DND-41 (cell line): ENCODE measurements around the gene KRT23.

ENCODE experiments used
- ATAC-seq: fragments of 200-7000 bp; cut with Tn5 transposase; 3 replicates; pipeline ENCODE4 v1.9.1; 2021; ENCODE audit warnings: low read depth; ENCODE audit not compliant: insufficient read depth
- DNase-seq: peaks from one replicate; pipeline ENCODE4 v3.0.0-alpha.2; 2020
- H2AFZ ChIP-seq: 2 replicates; pipeline ENCODE4 v1.6.0; 2012; ENCODE audit warnings: low read depth, low read length
- H3K27ac ChIP-seq: 2 replicates; pipeline ENCODE4 v1.5.1; 2012; ENCODE audit warnings: low read length, inconsistent platforms
- H3K27me3 ChIP-seq: fragments of 200-600 bp; sonication (generic); 2 replicates; pipeline ENCODE4 v1.6.0; 2012; ENCODE audit warnings: low read length, mild to moderate bottlenecking, inconsistent platforms; ENCODE audit not compliant: insufficient read depth, poor library complexity
- H3K36me3 ChIP-seq: 2 replicates; pipeline ENCODE4 v1.5.1; 2012; ENCODE audit warnings: low read length, inconsistent platforms; ENCODE audit not compliant: insufficient read depth
- H3K4me1 ChIP-seq: 2 replicates; pipeline ENCODE4 v1.5.1; 2012; ENCODE audit warnings: mild to moderate bottlenecking, low read length; ENCODE audit not compliant: insufficient read depth
- H3K4me2 ChIP-seq: 2 replicates; pipeline ENCODE4 v1.6.0; 2012; ENCODE audit warnings: mild to moderate bottlenecking, moderate library complexity, low read length, inconsistent platforms; ENCODE audit not compliant: insufficient read depth
- H3K4me3 ChIP-seq, 2 experiments: fragments of 200-600 bp in 1 of 2; shearing (Covaris generic) in 1 of 2; 2 replicates each; pipeline ENCODE4 v1.5.1; 2012 to 2016; ENCODE audit warnings: inconsistent platforms in 2 of 2, low read length in 2 of 2, mild to moderate bottlenecking in 2 of 2, low read depth in 1 of 2, moderate library complexity in 1 of 2
- H3K79me2 ChIP-seq: 2 replicates; pipeline ENCODE4 v1.6.0; 2012; ENCODE audit warnings: low read length, inconsistent platforms; ENCODE audit not compliant: insufficient read depth
- H3K9ac ChIP-seq: 2 replicates; pipeline ENCODE4 v1.6.0; 2012; ENCODE audit warnings: low read depth, mild to moderate bottlenecking, inconsistent platforms, low read length, moderate library complexity
- H3K9me3 ChIP-seq: 2 replicates; pipeline ENCODE4 v1.5.1; 2012; ENCODE audit warnings: low read length, moderate library complexity, mild to moderate bottlenecking, inconsistent platforms; ENCODE audit not compliant: insufficient read depth, severe bottlenecking
- H4K20me1 ChIP-seq: 2 replicates; pipeline ENCODE4 v1.6.0; 2012; ENCODE audit warnings: low read length; ENCODE audit not compliant: insufficient read depth
- CTCF ChIP-seq: IDR thresholded peaks from 2 replicates; pipeline ENCODE4 v1.5.1; 2012; ENCODE audit warnings: borderline replicate concordance, low read length, moderate library complexity, mild to moderate bottlenecking; ENCODE audit not compliant: poor library complexity, severe bottlenecking; ENCODE audit errors: extremely low read depth
- EZH2 ChIP-seq: IDR thresholded peaks from 3 replicates; pipeline ENCODE4 v1.6.1; 2012; ENCODE audit warnings: borderline replicate concordance, low read depth, mild to moderate bottlenecking, moderate library complexity, low read length, inconsistent platforms; ENCODE audit not compliant: severe bottlenecking

KRT23 gene

GRCh38 chr17:40975516-40975915, 38.1 kb upstream of the KRT23 start:
- no peaks in the 10 kb centered on the region for H3K79me2 ChIP-seq
- no peaks in the 10 kb centered on the region for H3K36me3 ChIP-seq
- H3K4me2 ChIP-seq = no peak overlapping the region
- no peak overlapping the region for H2AFZ ChIP-seq
- no peak overlapping the region for H3K4me3 ChIP-seq
- H3K27ac ChIP-seq = no peak overlapping the region
- TF ChIP-seq EZH2 = no peak
- TF ChIP-seq CTCF = no peak
- no peak overlapping the region for H3K9ac ChIP-seq
- DNase-seq = no peak
- no peaks in the 10 kb centered on the region for H4K20me1 ChIP-seq
- peaks cover 16% of the 10 kb centered on the region for H3K27me3 ChIP-seq
- H3K4me1 ChIP-seq = no peaks in the 10 kb centered on the region
- no peaks in the 10 kb centered on the region for H3K9me3 ChIP-seq
- ATAC-seq = no peak

GRCh38 chr17:40974366-40974765, 36.9 kb upstream of the KRT23 start:
- no peaks in the 10 kb centered on the region for H3K79me2 ChIP-seq
- H3K36me3 ChIP-seq = no peaks in the 10 kb centered on the region
- no peak overlapping the region for H3K4me3 ChIP-seq
- TF ChIP-seq EZH2 (no peak), CTCF (no peak)
- H4K20me1 ChIP-seq = no peaks in the 10 kb centered on the region
- no peak overlapping the region for H3K27ac ChIP-seq
- DNase-seq = no peak
- peaks cover 16% of the 10 kb centered on the region for H3K27me3 ChIP-seq
- no peak overlapping the region for H3K9ac ChIP-seq
- H3K9me3 ChIP-seq = no peaks in the 10 kb centered on the region
- H2AFZ ChIP-seq = no peak overlapping the region
- ATAC-seq = no peak
- no peak overlapping the region for H3K4me2 ChIP-seq
- H3K4me1 ChIP-seq = no peaks in the 10 kb centered on the region

GRCh38 chr17:40967582-40967981, 30.1 kb upstream of the KRT23 start:
- Histone ChIP-seq H3K9ac (no peak overlapping the region), H3K79me2 (no peaks in the 10 kb centered on the region), H3K4me3 (no peak overlapping the region), H3K27me3 (peaks cover 7% of the 10 kb centered on the region), H3K9me3 (no peaks in the 10 kb centered on the region), H3K4me1 (no peaks in the 10 kb centered on the region), H2AFZ (no peak overlapping the region), H3K36me3 (no peaks in the 10 kb centered on the region), H4K20me1 (no peaks in the 10 kb centered on the region), H3K4me2 (no peak overlapping the region), H3K27ac (no peak overlapping the region)
- DNase-seq = no peak
- no peak for TF ChIP-seq CTCF
- TF ChIP-seq EZH2 = no peak
- ATAC-seq = no peak

- Histone ChIP-seq H3K4me1 (no peaks in the 10 kb centered on the region), H3K4me2 (no peak within 1 kb of the TSS), H4K20me1 (no peaks in the 10 kb centered on the region), H3K79me2 (no peaks in the 10 kb centered on the region), H3K36me3 (no peaks in the 10 kb centered on the region), H3K27me3 (peaks cover 3% of the 10 kb centered on the region), H3K4me3 (no peak within 1 kb of the TSS), H2AFZ (no peak within 1 kb of the TSS), H3K9me3 (no peaks in the 10 kb centered on the region), H3K27ac (no peak within 1 kb of the TSS), H3K9ac (no peak within 1 kb of the TSS)
- ATAC-seq (no peak), DNase-seq (no peak)
- TF ChIP-seq CTCF = no peak
- no peak for TF ChIP-seq EZH2
Measured at GRCh38 chr17:40966848-40967247, 29.4 kb upstream of the KRT23 start, which contains the start of gene KRT39. Gene KRT39, minus strand, starts transcription at chr17:40966948. Its CDS starts 92 bp downstream, at chr17:40966856.
